Stimulated activated CD4-positive, alpha-beta T cell treated with anti-CD3 and anti-CD28 coated beads, Interleukin-12 subunit alpha, Interleukin-12 subunit beta, amount 100 ng/mL, for 48 hours (primary cell): Measurements from ENCODE around the gene ACOXL.

Experiments used
- DNase-seq, 3 donors: peaks; one replicate each; pipeline ENCODE4 v3.0.0-alpha.2; 2020; ENCODE audit warnings: low read depth in 2 of 3, low spot score in 1 of 3

Gene ACOXL

DNA sequence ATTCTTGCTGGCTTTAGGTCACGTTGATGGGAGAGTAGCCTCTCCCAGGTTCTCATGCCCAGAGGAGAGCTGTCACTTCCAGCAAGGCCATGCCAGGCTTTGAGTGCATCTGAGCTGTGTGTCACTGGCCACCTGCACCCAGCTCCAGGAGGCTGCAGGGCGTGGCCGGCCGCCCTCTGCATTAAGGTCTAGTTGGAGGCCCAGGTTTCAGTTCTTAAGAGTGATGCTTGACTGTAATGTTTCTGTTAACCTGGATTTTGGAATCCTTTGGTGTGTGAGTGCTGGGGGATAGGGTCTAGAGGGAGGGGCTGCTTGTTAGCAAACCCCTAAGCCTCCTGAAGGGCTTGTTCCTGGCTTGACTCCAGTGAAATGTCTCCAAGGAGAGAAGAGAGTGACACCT is 140.1 kb downstream of the ACOXL start:
- DNase-seq, result no peak

DNA sequence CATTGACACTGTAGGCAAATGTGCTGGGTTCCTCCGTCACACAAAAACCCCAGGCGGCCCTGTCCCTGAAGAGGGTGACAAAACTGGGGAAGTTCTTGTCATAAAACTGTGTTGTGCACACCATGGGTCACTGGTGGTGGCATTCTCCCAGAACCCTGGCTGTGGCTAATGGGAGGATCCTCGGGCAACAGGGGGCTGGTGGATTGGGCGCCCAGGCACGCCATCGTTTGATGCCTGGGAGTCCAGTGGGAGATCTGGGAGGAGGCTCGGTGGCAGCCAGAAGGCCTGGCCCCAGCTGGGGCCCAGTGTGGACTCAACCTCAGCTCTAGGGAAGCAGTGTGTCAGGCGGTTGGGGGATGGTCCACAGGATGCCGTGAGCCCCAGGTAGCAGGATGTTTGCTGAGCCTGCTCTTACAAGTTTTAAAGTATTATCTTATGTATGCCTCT is 140.7 kb downstream of the ACOXL start:
- no peak for DNase-seq

DNA sequence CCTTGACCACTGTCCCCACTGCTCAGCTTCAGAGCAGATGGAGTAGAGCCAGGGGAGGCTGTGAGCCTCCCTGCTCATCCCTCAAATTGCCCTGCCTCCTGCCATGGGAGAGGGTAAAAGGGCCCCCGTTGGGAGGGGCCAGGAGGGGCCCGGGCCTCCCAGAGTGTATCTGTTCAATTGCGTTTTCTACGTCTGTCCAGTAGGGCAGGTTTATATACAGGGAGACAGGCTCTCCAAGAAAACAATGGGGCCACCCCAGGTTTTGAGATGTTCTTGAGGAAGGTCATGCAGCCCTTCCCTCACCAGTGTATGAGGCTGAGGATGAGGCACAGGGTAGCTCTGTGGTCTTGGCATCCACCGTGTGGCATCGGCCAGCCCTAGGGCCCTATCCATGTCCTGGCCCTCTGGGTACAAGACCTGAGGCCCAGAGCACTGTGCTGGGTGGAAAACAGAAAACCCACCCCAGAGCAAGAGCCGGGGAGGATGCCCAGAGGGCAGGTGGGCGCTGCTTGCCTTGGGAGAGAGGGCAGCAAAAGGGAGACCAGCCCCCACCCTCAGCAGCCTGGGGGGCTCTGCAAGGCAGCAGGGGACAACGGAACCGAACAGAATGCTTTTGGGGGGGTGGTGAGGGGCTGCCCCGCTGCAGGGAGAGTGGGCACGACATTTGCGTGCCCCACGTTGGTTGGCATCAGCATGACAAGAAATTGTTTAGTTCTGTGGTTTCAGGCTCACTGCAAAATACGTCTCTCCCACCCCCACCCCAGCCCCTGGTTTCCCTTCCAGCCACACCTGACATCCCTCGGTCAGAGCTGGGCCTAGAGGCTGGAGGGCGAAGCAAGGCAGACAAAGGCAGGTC is 141.5 kb downstream of the ACOXL start:
- no peak for DNase-seq

DNA sequence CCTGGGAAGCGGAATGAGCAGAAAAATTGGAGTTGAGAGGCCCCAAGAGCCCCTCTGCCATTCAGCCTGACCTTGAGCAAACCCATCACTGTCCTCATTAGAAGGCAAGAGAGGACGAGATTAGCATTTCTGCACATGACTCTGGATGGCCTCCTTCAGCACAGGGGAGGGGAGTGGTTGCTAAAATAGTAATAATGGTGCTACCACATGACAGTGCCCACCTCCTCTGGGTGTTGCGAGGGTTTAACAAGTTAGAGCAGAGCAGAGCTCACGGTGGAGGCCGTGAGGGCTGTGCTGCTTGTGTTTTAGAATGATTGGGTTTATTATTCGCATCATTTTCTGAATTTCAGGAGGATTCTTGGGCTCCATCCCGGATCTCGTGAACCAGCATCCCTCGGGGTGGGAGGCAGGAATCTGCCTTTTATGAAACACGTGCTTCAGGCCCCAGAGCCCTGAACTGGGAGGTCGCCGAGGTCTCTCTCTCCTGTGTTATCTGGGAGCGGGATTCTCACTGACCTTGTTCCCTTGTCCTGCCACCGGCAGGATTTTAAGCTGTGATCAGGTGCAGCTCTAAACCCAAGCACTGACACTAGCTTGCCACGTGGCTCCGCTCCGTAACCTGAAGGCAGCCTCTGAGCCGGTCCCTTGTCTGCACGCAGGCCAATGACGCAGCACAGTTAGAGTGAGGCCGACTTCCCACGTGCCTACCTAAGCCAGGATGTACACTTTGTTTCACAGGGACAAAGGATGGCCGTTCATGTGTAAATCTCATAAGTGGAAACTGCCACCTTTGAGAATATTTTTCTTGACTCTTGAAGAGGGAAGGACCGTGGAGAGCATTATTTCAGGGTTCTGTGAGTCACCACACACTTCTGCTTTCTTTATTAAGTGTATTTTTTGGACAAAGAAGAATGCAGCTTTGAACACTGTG is 142.3 kb downstream of the ACOXL start:
- DNase-seq, result no peak

DNA sequence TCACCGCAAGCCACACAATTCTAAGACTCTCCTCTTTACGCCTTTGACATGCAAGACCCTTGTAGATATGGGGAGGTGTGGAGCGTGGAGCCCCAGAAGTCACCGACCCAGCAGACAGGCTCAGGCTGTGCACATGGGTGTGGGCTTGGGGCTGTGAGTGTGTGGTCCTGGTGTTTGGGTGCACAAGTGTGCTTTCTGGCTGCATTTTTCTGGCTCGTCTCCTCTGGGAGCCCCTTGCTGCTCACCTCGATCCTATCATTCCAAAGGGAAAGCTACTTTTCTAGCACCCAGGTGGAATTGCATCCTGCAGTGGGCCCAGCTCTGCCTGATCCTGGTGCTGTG is 143.0 kb downstream of the ACOXL start:
- DNase-seq, result no peak

DNA sequence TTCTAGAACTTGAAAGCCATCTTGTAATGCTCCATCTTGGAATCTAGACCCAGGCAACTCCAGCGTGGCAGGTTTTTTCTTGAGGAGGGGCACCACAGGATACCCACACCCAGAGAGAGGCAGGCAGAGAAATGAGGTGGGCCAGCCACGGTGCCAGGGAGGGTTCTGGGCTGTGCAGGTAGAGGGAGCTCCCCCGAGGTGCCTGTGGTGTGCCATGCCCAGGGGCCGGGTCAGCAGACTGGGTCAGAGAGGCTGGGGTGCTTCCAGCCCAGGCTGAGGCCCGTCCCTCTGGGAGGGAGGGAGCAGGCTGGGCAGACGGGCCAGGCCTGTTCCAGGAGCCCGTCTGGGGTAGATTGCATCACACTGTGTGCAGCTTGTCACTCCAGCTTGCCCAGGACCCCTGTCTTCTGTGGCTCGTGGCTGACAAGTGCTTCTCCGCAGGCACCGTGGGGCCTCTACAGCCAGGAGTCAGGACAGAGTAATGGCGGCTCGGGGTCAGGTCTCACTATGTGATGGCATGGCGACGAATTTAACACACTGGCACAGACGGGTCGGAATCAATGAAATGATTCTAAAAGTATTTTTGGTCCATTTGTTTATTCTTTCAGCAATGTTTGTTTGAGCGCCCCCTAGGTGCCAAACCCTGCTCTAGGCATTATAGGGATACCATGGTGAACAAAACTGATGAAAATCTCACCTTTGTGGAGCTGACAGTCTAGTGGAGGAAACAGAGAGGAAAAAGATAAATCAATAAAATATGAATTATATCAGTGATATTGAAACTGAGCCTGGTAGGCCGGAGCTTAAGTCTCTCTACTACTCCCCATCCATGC is 144.0 kb downstream of the ACOXL start:
- no peak for DNase-seq

DNA sequence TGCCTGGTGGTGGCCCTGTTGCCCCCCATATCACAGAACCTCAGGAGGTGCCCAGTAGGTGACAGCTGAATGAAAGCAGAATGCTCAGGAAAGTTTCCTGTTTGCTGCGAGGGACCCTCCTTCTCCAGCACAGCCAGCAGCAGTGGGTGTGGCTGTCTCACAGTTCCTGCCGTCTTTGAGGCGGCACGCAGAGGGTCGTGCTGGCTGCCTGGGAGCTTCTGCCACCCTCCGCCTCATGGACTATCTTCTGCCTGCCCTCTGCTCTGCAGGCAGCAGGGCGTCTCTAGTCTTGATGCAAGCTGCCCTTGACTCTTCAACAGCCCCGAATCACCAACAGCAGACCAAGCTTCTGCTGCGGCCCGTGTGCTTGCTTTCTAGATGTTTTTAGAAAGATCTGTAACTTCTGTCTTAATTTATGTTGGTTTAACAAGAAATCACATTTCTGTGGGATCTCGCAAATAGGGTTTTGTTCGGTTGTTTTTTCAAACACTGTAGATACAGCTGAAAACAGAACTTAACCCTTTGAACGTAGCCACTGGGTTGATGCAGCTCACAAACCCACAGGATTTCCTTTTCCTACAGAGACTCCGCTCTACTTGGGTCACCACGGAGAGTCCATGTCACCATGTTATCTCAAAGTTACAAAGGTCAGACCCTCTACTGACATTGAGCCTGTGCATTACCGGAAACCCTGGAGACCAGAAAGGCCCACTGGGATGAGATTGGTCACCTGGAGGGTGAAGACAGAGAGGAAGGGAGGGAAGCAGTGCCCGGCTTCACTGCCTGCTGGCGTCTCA is 144.9 kb downstream of the ACOXL start:
- DNase-seq, result no peak

DNA sequence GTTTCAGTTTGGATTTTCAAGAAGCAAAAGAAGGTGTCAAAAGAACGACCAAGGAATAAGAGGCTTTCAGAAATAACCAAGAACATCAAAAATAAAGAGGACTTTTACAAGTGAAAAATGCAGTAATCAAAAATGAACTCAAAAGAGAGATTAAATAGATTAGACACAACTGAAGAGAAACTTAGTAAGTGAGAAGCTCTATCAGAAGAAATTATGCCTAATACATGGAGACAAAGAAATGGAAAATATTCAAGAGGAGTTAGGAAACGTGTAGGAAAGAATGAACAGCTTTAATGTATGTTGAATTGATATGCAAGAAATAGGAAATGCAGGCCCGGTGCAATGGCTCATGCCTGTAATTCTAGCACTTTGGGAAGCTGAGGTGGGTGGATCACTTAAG is 145.8 kb downstream of the ACOXL start:
- DNase-seq, result no peak

DNA sequence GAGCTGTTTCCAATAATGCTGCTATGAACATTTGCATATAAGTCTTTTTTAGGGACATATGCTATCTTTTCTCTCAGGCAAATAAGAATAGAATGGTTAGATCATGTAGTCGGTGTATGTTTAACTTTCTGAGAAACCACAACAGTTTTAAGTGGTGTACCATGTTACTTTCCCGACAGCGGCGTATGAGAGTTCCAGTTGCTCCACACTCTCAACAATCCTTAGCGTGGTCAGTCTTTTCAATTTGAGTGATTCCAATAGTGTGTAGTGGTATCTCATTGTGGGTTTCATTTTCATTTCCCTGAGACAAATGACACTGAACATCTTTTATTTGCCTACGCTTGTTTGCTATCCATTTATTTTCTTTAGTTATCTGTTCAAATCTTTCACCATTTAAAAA is 149.5 kb downstream of the ACOXL start:
- DNase-seq, result no peak

DNA sequence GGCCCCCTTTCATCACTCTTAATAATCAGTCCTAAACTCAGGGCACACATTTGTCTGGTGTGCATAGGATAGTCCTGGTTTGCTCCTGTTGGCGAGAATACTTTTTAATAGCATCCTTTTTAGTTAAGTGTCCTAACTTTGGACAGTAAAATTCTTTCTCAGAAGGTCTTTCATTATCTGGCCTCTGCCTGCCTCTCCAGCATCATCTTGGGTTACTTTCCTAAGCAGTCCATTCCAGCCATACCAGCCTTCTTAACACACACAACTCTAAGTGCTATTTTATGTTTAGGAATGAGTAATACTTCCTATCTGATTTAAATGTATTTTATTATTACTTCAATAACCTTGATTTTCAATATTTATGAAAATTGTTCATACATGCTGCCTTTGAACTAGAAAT is 151.0 kb downstream of the ACOXL start:
- DNase-seq, result no peak

DNA sequence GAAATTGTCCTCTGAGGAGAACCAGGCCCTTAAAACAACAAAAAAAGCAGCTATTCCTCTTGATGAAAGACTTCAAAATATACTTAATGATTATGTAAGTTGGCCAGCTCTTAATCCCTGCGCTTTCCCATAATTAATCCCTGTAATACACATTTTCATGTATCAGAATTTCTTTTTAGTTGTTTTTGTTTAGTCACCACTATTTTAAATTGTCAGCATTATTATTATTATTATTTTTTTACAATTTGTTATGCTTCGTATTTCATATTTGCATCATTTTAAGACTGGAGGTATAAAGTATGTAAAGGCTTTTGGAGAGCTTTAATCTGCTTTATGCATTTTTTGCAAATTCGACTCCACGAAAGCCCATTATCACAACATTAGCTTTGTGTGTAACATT is 152.9 kb downstream of the ACOXL start:
- no peak for DNase-seq

DNA sequence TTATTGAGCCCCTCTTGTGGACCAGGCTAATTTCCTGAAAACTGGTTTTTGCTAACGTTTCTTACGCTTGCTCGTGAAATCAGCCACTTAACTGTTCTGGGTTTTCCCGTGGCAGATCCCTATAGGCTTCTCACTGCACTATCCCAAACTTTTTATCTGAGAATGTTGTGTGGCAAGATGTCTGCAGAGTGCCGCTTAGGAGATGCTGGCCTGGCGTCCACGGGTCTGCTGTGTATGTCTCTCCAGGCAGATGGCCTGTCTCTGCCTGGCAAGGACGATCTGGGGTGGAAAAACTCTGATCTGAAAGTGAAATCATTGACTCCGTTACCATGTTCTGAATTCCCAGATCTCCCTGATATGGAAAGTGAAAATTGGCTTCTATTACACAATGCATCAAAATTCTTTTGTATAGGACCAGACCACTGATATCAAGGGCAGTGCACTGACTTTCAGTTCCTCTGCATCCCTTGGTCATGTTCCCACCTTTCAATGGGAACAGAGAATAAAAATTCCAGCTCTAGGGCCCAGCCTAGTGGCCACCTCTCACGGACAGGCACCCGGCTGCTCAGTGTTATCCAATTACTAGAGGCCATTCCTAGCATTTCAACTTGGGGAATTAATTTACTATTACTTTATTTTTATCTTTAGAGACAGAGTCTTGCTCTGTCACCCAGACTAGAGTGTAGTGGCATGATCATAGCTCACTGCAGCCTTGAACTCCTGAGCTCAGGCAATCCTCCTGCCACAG is 154.6 kb downstream of the ACOXL start:
- no peak for DNase-seq

DNA sequence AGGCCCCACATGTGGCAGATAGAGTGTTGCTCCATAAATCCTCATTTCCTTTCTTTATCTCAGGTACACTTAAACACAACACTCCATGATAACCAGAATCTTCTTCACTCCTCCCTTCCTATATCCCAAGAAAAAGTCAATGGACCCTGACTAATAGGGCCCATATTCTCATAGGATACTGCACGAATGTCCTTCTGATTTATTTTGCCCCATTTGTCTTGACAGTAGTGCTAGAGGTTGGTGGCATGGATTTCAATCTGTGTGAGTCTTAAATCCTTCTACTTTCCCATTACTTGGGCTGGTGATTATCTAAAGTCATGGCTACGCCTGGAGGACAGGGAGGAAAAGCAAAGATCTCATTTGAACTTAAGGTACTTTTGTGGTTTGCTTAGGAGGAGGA is 156.0 kb downstream of the ACOXL start:
- DNase-seq, result no peak

DNA sequence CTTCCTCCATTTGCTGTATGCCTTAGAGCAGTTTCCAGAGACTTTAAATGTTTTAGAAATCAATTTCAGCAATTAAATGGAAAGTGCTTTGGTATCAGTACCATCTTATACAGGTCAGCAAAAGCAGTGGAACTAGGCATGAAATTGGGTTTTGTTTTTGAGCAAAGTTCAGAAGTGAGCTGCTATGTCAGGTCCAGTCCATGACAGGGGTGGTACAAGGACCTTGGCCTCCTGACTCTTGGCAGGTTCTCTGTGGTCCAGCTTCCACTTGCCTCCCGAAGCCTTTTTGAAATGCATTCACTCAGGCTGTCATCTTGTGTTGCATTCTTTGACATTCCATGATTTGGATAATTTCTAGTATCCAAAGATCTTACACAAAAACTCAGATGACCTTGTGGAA is 159.3 kb downstream of the ACOXL start:
- DNase-seq, result no peak

DNA sequence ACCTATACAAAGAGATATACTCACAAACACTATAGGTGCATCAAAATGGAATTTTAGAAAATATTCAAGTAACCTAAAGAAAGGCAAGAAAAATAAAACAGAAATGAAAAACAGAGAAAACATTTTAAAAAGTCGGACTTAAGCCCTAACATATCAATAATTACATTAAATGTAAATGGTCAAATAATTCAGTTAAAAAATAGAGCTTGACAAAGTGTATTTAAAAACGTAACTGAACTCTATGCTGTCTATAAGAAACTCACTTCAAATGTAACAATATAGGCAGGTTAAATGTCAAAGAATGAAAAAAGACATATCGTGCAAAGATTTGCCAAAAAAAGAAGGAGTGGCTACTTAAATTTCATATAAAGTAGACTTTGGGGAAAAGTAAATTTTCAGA is 163.9 kb downstream of the ACOXL start:
- DNase-seq, result no peak

DNA sequence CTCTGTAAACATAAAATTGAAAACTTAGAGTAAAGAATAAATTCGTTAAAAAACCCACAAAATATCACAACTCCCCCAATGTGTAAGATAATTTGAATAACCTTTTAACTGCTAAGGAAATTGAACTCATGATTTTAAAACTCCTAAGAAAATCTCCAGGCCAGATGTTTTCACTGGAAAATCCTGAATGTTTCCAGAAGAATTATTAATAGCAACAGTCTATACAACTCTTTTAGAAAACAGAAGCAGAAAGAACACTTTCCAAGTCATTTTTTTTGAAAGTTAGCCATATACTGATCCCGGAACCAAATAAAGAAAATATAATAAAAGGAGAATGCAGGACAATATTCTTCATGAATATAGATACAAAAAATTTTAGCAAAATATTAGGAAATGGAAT is 165.6 kb downstream of the ACOXL start:
- DNase-seq, result no peak

DNA sequence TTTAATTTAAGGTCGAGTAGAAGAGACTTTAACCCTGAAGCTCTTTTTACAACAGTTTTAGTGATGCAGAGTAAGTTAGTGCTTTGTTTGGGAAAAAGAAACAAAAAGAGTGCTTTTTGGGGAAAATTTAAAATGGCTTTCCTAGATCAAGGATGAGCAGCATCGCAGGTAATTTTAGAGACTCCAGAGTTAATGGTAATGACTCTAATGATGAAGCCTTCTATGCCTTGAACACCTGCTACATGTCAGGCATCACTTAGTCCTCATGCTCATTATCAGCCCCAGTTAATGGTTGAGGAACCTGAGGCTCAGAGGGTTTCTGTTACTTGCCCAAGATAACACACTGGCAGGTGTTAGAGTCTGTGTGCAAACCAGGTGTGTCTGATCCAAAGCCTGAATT is 167.8 kb downstream of the ACOXL start:
- DNase-seq, result no peak

DNA sequence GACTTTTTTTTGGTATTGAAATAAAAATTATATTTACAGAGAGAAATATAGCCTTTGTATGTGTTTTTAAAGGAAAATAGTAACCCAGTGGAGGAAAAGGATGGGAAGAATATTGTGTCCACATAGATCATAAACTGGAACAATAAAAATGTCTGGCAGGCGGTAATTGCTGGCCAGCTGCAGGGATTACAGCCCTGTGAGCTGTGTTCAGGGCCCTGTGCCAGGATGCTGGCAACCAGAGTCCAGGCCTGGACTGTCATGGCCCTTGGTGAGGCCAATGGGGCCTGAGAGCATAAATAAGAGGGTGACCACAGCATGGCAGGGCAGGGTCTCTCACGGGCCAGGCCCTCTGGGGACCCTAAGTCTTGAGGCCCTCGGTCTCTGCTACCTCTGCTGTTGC is 171.2 kb downstream of the ACOXL start:
- no peak for DNase-seq

DNA sequence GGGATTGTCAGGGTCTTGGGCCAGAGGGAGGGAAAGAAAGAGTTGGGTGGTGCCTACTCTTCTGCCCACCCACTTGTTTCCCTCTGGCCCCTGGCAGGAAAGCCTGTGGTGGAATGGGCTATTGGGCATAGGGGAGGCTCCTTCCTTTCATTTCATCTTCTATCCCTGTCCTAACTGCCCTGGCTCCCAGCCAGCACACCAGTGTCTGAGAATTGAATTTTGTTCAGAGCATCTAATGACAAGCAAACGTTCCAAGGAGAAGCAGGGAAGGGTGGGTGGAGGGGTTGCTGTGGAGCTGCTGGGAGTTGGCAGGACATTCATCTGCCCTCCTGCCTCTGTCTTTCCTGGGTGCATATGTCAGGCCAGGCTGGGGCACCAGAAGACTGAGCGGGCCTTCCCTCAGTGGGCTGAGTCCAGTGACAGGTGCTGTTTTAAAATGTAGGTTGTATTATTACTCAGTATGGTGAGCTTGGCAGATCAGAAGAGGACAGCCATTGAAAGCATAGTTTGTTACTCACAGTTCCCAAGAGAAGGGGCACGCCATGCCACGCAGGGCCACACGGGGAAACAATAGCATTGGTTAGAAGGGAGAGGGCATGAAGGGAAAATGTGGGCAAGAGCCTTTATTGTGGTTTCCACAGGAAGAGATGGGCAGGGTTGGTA is 171.9 kb downstream of the ACOXL start:
- no peak for DNase-seq
